T-helper 2 cell treated with Interferon-gamma antibody and Interleukin-4, amounts not matched to agents 100 ng/mL and 5 ng/mL, for 36 hours (primary cell): ENCODE data around the gene POLR3C. TPM values are rescaled to one million over a fixed set of nuclear protein-coding genes. Genes with fewer than 3 reads are reported as not detected.
"Not testable (repeated sequence)": the region's sequence is repeated elsewhere in the genome, so short reads cannot be mapped to it uniquely, and the experiment has no call there.

ENCODE experiments used
- intact Hi-C: fragments of 100-400 bp; cut with micrococcal nuclease; formaldehyde crosslinking; loops from one replicate; pipeline ENCODE4 v1.15.1; 2023
- total RNA-seq: library from RNA; stranded (reverse); gene quantifications from 2 replicates; pipeline ENCODE4 v1.2.3, GENCODE V29; 2022

Gene POLR3C
- total RNA-seq, 1 donor from 2014 or later: 35.2 TPM

- intact Hi-C loops: not testable (repeated sequence)
Observed at GRCh38 chr1:145818095-145818494, 5.9 kb upstream of the POLR3C start.

GRCh38 chr1:145822779-145823331 is 1.1 kb upstream of the POLR3C start:
- intact Hi-C loops: not testable (repeated sequence)

GRCh38 chr1:145824499-145824842 is 471 bp downstream of the POLR3C start:
- intact Hi-C loops: loop anchor here (2.0 kb wide), 1 partner anchor 40 kb away; no protein-coding TSS in a partner anchor

GRCh38 chr1:145826030-145826429 is 2.0 kb downstream of the POLR3C start:
- intact Hi-C loops: no loop called here

- intact Hi-C loops: no loop called here
Observed at GRCh38 chr1:145827966-145828365, 4.0 kb downstream of the POLR3C start.

- intact Hi-C loops: no loop called here
Observed at GRCh38 chr1:145828367-145829026, 4.5 kb downstream of the POLR3C start.

- intact Hi-C loops: not testable (repeated sequence)
Observed at GRCh38 chr1:145830810-145831209, 6.8 kb downstream of the POLR3C start.

- intact Hi-C loops: no loop called here
Observed at GRCh38 chr1:145837656-145838055, 13.7 kb downstream of the POLR3C start.

GRCh38 chr1:145843031-145843430 is 19.0 kb downstream of the POLR3C start:
- intact Hi-C loops: no loop called here

GRCh38 chr1:145845144-145845513 is 21.1 kb downstream of the POLR3C start:
- intact Hi-C loops: loop anchor here (1.0 to 2.0 kb wide), 2 partner anchors 40 to 66 kb away; partner anchors contain the start of genes ANKRD35 and ITGA10

- intact Hi-C loops: loop anchor here (1.0 to 2.0 kb wide), 3 partner anchors 40 to 162 kb away; partner anchors contain the start of genes ANKRD35 and ITGA10
Observed at GRCh38 chr1:145845514-145846161, 21.6 kb downstream of the POLR3C start, which contains the start of gene NUDT17. TSS of gene NUDT17 (plus strand) at chr1:145845630. CDS start at chr1:145845641, 11 bp downstream.

- intact Hi-C loops: loop anchor here (1.0 kb wide), 1 partner anchor 161 kb away; no protein-coding TSS in a partner anchor
Observed at GRCh38 chr1:145846201-145846612, 22.2 kb downstream of the POLR3C start.

- intact Hi-C loops: no loop called here
Observed at GRCh38 chr1:145847827-145848226, 23.8 kb downstream of the POLR3C start.

GRCh38 chr1:145849356-145850160 is 25.6 kb downstream of the POLR3C start:
- intact Hi-C loops: no loop called here

GRCh38 chr1:145855426-145855948 is 31.5 kb downstream of the POLR3C start:
- intact Hi-C loops: loop anchor here (5.0 kb wide), 1 partner anchor 122 kb away; no protein-coding TSS in a partner anchor

- intact Hi-C loops: loop anchor here (5.0 kb wide), 1 partner anchor 120 kb away; no protein-coding TSS in a partner anchor
Observed at GRCh38 chr1:145857170-145857569, 33.2 kb downstream of the POLR3C start.

- intact Hi-C loops: loop anchor here (2.0 to 5.0 kb wide), 3 partner anchors 68 to 119 kb away; partner anchors contain the start of genes ANKRD34A, POLR3GL and RBM8A
Observed at GRCh38 chr1:145858238-145858900, 34.4 kb downstream of the POLR3C start.

GRCh38 chr1:145858901-145859490 is 35.0 kb downstream of the POLR3C start, which contains the start of gene PIAS3:
TSS of gene PIAS3 (minus strand) at chr1:145859081. CDS start at chr1:145858990, 91 bp downstream.
- intact Hi-C loops: loop anchor here (1.0 to 5.0 kb wide), 7 partner anchors 26 to 176 kb away; partner anchors contain the start of genes ANKRD34A, ANKRD35, LIX1L and PEX11B

GRCh38 chr1:145859491-145860023 is 35.6 kb downstream of the POLR3C start:
- intact Hi-C loops: loop anchor here (1.0 to 5.0 kb wide), 7 partner anchors 26 to 176 kb away; partner anchors contain the start of genes ANKRD34A, ANKRD35, LIX1L and PEX11B
